Adipose tissue (tissue), 3 donors: ENCODE measurements around the gene NCAPD3. TPM values are rescaled to one million over a fixed set of nuclear protein-coding genes. Genes with fewer than 3 reads are reported as not detected.
A peak's percentile ranks its signal among the peaks of the same experiment; 100 is the strongest.
"Not testable (repeated sequence)": the region's sequence is repeated elsewhere in the genome, so short reads cannot be mapped to it uniquely, and the experiment has no call there.

Source experiments
- H3K27ac ChIP-seq: one replicate; pipeline ENCODE4 v1.5.1; 2013; ENCODE audit warnings: low read depth, low read length
- WGBS, 3 donors: extraction: QIAGEN DNeasy Blood & Tissue Kit; methylation state at CpG; one replicate each; pipeline ENCODE4 v1.1.7; 2013; 5-methylcytosine and 5-hydroxymethylcytosine counted together
- polyA plus RNA-seq, 3 donors: library from polyadenylated mRNA; stranded (reverse); fragments of 200-250 nt; gene quantifications; one replicate each; pipeline ENCODE4 v1.2.3, GENCODE V29; 2013
- donor health status: healthy with polysubstance abuse.
- donor health status: Bipolar disorder and iron deficiency.
- donor health status: healthy.

The NCAPD3 gene
- 10 to 100 TPM in 1 of 3 donors, 1 to 10 TPM in 2; 5.1 to 14.3 (median 6.7) TPM for polyA plus RNA-seq

GRCh38 chr11:134223836-134224709, at the start of gene NCAPD3, which contains the start of gene VPS26B:
Gene NCAPD3, minus strand, starts transcription at chr11:134223967. Its CDS starts 41 bp downstream, at chr11:134223926.
Gene VPS26B, plus strand, starts transcription at chr11:134224671. Its CDS starts 452 bp downstream, at chr11:134225123.
- 0% methylated on average over 83 to 89 of the region's 89 CpGs for WGBS, 3 donors
- H3K27ac ChIP-seq = peak within 1 kb of the TSS; percentile 78

GRCh38 chr11:134273317-134273712, 49.5 kb upstream of the NCAPD3 start:
- WGBS, 3 donors = 24 to 51% (median 37%) methylated on average over 3 of the region's 3 CpGs
- no peak overlapping the region for H3K27ac ChIP-seq

GRCh38 chr11:134272381-134273316, 48.9 kb upstream of the NCAPD3 start:
- 31 to 39% (median 34%) methylated on average over 18 of the region's 18 CpGs for WGBS, 3 donors

DNA sequence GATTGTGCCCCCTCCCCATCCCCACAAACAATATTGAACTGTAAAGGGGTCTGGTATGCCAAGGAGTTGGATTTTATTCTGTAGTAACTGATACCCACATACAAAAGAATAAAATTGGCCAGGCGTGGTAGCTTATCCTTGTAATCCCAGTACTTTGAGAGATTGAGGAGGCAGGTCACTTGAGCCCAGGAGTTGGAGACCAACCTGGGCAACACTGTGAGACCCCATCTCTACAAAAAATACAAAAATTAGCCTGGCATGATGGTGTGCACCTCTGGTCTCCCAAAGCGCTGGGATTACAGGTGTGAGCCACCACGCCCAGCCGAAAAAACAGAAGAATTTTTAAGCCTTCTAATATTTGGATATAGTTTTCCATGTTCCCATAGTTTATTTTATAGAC, 48.2 kb upstream of the NCAPD3 start:
- H3K27ac ChIP-seq = no peak overlapping the region
- WGBS, 3 donors = 91 to 95% (median 93%) methylated on average over 4 of the region's 4 CpGs

More at GRCh38 chr11:134272381-134273316, 48.9 kb upstream of the NCAPD3 start:
- no peak overlapping the region for H3K27ac ChIP-seq

GRCh38 chr11:134270250-134270714, 46.5 kb upstream of the NCAPD3 start:
- H3K27ac ChIP-seq = no peak overlapping the region
- WGBS, 3 donors = 33 to 43% (median 37%) methylated on average over 5 of the region's 5 CpGs

GRCh38 chr11:134267966-134268365, 44.2 kb upstream of the NCAPD3 start:
- 85 to 86% (median 86%) methylated on average over 11 of the region's 11 CpGs for WGBS, 3 donors
- H3K27ac ChIP-seq = no peak overlapping the region

DNA sequence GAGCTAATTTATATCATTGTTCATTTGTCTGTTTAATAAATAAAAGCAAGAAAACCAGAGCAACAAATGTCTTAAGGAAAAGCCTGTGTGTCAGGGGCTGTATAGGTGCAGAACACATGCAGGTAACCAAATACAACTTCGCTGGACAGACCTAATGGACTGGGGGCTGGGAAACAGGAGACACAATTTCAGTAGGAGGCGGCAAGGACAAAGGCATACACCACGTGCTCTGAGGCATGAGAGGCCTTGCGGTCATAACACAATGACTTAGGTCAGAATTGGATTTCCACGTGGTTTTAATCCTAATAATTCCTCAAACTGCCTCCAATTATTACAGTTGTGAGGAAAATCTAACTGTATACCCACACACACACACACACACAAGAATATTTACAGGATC, 43.7 kb upstream of the NCAPD3 start:
- 77 to 86% (median 83%) methylated on average over 5 of the region's 5 CpGs for WGBS, 3 donors
- no peak overlapping the region for H3K27ac ChIP-seq

GRCh38 chr11:134266841-134267251, 43.1 kb upstream of the NCAPD3 start:
- 27 to 74% (median 33%) methylated on average over 3 of the region's 3 CpGs for WGBS, 3 donors
- H3K27ac ChIP-seq = no peak overlapping the region

GRCh38 chr11:134266440-134266839, 42.7 kb upstream of the NCAPD3 start:
- WGBS, 3 donors = 82 to 88% (median 82%) methylated on average over 5 of the region's 5 CpGs
- H3K27ac ChIP-seq = no peak overlapping the region

GRCh38 chr11:134264966-134265764, 41.4 kb upstream of the NCAPD3 start:
- 86 to 93% (median 89%) methylated on average over 7 of the region's 7 CpGs for WGBS, 3 donors
- no peak overlapping the region for H3K27ac ChIP-seq

DNA sequence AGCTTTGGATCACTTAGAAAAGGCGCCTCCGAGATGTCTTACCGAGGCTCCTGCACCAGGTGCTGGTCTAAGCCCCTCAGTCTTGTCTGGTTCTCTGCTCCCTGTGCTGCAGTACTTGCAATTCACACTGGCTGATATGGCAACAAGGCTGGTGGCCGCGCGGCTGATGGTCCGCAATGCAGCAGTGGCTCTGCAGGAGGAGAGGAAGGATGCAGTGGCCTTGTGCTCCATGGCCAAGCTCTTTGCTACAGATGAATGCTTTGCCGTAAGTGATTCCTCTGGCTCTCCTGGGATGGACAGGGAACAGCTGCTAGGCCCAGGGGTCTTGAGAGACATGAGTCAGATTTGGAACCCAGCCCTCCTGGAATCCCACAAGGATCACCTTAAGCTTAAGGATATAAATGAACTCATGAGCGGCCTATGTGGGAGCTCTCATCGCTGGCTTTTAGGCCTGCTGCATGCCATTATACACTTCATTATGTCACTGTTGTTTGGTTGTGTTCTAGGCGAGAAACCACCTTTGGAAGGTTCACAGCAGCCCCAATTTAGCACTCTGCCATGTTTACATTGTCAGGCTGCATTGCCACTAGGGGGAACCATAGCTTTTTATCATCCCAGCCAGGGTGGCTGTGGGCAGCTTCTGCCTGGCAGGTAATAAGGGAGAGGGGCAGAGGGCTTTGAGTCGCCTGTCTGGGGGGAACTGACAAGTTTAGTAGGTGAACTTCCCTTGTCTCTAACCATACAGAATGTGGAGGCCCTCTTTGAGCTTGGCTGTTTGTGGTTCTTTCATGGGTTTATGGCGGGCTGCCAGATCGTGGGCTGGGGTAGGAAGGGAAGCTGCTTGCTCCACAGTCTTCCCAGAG, 38.1 kb upstream of the NCAPD3 start:
- H3K27ac ChIP-seq = no peak overlapping the region
- 85 to 89% (median 85%) methylated on average over 14 of the region's 14 CpGs for WGBS, 3 donors

DNA sequence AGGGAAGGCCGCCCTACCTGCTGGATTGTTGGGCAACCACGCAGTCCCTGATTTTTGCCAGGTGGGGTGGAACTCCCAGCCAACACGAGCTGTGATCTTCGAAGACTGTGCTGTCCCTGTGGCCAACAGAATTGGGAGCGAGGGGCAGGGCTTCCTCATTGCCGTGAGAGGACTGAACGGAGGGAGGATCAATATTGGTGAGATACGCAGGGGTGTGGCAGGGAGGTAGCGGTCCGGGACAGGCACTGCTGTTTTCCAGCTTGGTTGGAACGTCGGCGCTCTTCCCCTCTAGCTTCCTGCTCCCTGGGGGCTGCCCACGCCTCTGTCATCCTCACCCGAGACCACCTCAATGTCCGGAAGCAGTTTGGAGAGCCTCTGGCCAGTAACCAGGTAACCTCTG, 37.2 kb upstream of the NCAPD3 start:
- WGBS, 3 donors = 89 to 91% (median 89%) methylated on average over 15 to 16 of the region's 16 CpGs

DNA sequence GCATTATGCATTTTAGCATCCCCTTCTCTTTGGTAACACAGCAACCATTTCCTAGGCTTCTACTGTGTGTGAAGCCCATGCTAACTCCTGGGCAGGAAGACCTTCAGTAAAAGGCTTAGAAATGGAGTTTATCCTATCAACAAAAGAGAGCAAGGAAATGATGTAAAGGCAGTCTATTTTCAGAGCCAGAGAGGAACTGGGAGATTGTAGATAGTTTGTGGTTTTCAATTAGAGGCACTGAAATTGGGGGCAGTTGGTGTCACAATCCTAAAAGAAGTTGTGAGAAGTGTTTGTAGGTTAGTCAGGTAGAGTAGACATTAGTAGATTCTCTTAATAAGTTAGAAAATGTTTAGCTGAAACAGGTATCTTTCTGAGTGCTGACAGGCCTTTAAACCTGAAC, 36.7 kb upstream of the NCAPD3 start:
- H3K27ac ChIP-seq = no peak overlapping the region

More for the DNA sequence above, 37.2 kb upstream of the NCAPD3 start:
- no peak overlapping the region for H3K27ac ChIP-seq

GRCh38 chr11:134258577-134258976, 34.8 kb upstream of the NCAPD3 start:
- no peak overlapping the region for H3K27ac ChIP-seq
- WGBS, 3 donors = 84 to 89% (median 86%) methylated on average over 4 of the region's 4 CpGs

- 89 to 98% (median 96%) methylated on average over 11 of the region's 11 CpGs for WGBS, 3 donors
- H3K27ac ChIP-seq = no peak overlapping the region
These were observed 33.3 kb upstream of the NCAPD3 start for GRCh38 chr11:134257101-134257500.

DNA sequence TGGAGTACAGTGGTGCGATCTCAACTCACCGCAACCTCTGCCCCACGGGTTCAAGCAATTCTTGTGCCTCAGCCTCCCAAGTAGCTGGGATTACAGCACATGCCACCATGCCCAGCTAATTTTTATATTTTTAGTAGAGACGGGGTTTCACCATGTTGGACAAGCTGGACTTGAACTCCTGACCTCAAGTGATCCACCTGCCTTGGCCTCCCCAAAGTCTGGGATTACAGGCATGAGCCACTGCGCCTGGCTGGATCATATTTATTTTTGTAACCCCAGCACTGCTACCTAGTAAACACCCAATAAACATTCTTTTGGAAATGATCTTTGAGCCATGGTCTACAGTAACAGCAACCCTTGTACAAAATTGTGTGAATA, 31.4 kb upstream of the NCAPD3 start:
- H3K27ac ChIP-seq = not testable (repeated sequence)
- 96 to 98% (median 97%) methylated on average over 5 of the region's 5 CpGs for WGBS, 3 donors
